Measurements from ENCODE around the gene HCST. TPM values are rescaled to one million over a fixed set of nuclear protein-coding genes. Genes with fewer than 3 reads are reported as not detected.

Gene HCST
- polyA plus RNA-seq (2013, experiment 1 of 2) = 1.1 TPM
- 1.2 TPM for polyA plus RNA-seq (2013, experiment 2 of 2)

DNA sequence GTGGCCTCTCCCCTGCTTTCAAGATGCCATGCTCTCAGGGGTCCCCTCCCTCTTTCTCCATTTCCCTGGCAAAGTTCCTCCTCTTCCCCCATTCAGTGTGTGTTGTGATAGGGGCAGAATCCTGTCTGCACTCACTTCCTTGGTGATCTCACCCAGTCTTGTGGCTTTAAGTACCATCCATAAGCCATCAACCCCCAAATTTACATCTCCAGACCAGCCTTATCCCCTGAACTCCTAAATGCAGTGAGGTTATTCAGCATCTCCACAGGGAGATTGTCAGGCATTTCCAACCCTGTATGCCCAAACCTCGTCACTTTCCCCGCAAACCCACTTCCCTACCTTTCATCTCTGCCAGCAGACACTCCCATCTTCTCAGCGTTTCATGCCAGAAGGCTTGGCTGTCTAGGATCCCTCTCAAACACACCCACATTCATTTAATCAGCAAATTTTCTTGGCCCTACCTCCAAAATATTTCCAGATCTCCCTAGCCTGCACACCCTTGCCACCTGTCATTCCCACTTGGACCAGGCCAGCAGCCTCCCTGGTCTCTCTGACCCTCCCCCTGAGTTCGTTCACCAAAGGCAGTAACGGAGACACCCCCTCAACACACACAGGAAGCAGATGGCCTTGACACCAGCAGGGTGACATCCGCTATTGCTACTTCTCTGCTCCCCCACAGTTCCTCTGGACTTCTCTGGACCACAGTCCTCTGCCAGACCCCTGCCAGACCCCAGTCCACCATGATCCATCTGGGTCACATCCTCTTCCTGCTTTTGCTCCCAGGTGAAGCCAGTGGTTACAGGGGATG is at the start of gene HCST:
Gene HCST (plus strand): TSS at position 676 of the 808 bp plus-strand sequence. CDS start 65 bp downstream, at position 741.
- WGBS, 2 experiments (ENCODE audit: insufficient coverage in 2 of 2) = 56 to 61% methylated on average over 4 of the region's 6 CpGs
- Histone ChIP-seq H3K27ac (ENCODE audit: low read depth, low read length, severe bottlenecking) (peak within 1 kb of the TSS; percentile 29), H3K4me3 (ENCODE audit: extremely low read depth, insufficient read depth, low read length, poor library complexity, severe bottlenecking) (no peak within 1 kb of the TSS)

GRCh38 chr19:35853038-35853756 is 49.1 kb upstream of the HCST start:
- Histone ChIP-seq H3K4me1 (ENCODE audit: control insufficient read depth, insufficient read depth, low read length, poor library complexity, severe bottlenecking) (peaks cover 5% of the 10 kb centered on the region), H3K27ac (ENCODE audit: low read depth, low read length, severe bottlenecking) (no peak overlapping the region), H3K4me3 (ENCODE audit: extremely low read depth, insufficient read depth, low read length, poor library complexity, severe bottlenecking) (no peak overlapping the region), H3K36me3 (ENCODE audit: control insufficient read depth, insufficient read depth, low read length) (no peaks in the 10 kb centered on the region), H3K9me3 (ENCODE audit: control insufficient read depth, low read length) (no peaks in the 10 kb centered on the region)
- WGBS, 2 experiments (ENCODE audit: insufficient coverage in 2 of 2) = 84 to 85% methylated on average over 5 to 8 of the region's 8 CpGs

More for the DNA sequence above, at the start of gene HCST:
- no peaks in the 10 kb centered on the region for H3K9me3 ChIP-seq (ENCODE audit: control insufficient read depth, low read length)
- peaks cover 14% of the 10 kb centered on the region for H3K36me3 ChIP-seq (ENCODE audit: control insufficient read depth, insufficient read depth, low read length)
- peaks cover 20% of the 10 kb centered on the region for H3K4me1 ChIP-seq (ENCODE audit: control insufficient read depth, insufficient read depth, low read length, poor library complexity, severe bottlenecking)

- H3K9me3 ChIP-seq (ENCODE audit: control insufficient read depth, low read length) = no peaks in the 10 kb centered on the region
- WGBS, 2 experiments (ENCODE audit: insufficient coverage in 2 of 2) = 0 to 1% methylated on average over 34 to 40 of the region's 42 CpGs
- peaks cover 11% of the 10 kb centered on the region for H3K4me1 ChIP-seq (ENCODE audit: control insufficient read depth, insufficient read depth, low read length, poor library complexity, severe bottlenecking)
- no peak within 1 kb of the TSS for H3K27ac ChIP-seq (ENCODE audit: low read depth, low read length, severe bottlenecking)
- H3K4me3 ChIP-seq (ENCODE audit: extremely low read depth, insufficient read depth, low read length, poor library complexity, severe bottlenecking) = peak within 1 kb of the TSS; percentile 47
- H3K36me3 ChIP-seq (ENCODE audit: control insufficient read depth, insufficient read depth, low read length) = no peaks in the 10 kb centered on the region
Measured at GRCh38 chr19:35856546-35857149, 45.7 kb upstream of the HCST start, which contains the start of gene KIRREL2. TSS of gene KIRREL2 (plus strand) at chr19:35856911. CDS start at chr19:35857120, 209 bp downstream.

DNA sequence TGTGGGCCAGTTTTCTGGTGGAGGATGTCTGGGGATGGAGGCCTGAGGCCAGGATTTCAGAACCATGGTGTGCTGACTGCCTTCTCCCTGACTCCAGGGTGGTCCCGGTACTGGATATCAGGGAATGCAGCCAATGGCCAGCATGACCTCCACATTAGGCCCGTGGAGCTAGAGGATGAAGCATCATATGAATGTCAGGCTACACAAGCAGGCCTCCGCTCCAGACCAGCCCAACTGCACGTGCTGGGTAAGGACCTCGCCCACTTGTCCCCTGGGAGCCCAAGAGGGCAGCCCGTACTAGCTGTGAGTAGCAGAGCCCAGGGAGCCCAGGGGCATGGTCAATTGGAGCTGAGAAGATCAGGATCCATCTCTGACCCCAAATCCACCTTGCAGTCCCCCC is 44.0 kb upstream of the HCST start:
- Histone ChIP-seq H3K36me3 (ENCODE audit: control insufficient read depth, insufficient read depth, low read length) (no peaks in the 10 kb centered on the region), H3K4me1 (ENCODE audit: control insufficient read depth, insufficient read depth, low read length, poor library complexity, severe bottlenecking) (peaks cover 11% of the 10 kb centered on the region)

DNA sequence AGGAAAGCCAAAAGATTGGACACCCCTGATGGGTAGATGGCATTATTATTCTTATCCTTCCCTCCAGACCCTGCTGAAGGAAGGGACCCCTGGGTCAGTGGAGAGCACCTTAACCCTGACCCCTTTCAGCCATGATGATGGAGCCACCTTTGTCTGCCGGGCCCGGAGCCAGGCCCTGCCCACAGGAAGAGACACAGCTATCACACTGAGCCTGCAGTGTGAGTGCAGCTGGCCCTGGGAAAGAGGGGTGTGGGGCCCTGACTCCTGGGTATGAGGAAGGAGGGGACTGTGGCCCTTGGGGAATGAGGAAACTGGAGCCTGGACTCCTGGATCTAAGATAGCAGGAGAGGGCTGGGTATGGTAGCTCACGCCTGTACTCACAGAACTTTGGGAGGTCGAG is 42.9 kb upstream of the HCST start:
- no peaks in the 10 kb centered on the region for H3K9me3 ChIP-seq (ENCODE audit: control insufficient read depth, low read length)
- no peak overlapping the region for H3K4me3 ChIP-seq (ENCODE audit: extremely low read depth, insufficient read depth, low read length, poor library complexity, severe bottlenecking)
- H3K27ac ChIP-seq (ENCODE audit: low read depth, low read length, severe bottlenecking) = no peak overlapping the region
- H3K4me1 ChIP-seq (ENCODE audit: control insufficient read depth, insufficient read depth, low read length, poor library complexity, severe bottlenecking) = peaks cover 11% of the 10 kb centered on the region
- 81 to 94% methylated on average over 2 to 4 of the region's 4 CpGs for WGBS, 2 experiments (ENCODE audit: insufficient coverage in 2 of 2)
- no peaks in the 10 kb centered on the region for H3K36me3 ChIP-seq (ENCODE audit: control insufficient read depth, insufficient read depth, low read length)

More for the DNA sequence above, 44.0 kb upstream of the HCST start:
- Histone ChIP-seq H3K9me3 (ENCODE audit: control insufficient read depth, low read length) (no peaks in the 10 kb centered on the region), H3K27ac (ENCODE audit: low read depth, low read length, severe bottlenecking) (no peak overlapping the region), H3K4me3 (ENCODE audit: extremely low read depth, insufficient read depth, low read length, poor library complexity, severe bottlenecking) (no peak overlapping the region)
- WGBS, 2 experiments (ENCODE audit: insufficient coverage in 2 of 2) = 85 to 88% methylated on average over 5 to 6 of the region's 6 CpGs

DNA sequence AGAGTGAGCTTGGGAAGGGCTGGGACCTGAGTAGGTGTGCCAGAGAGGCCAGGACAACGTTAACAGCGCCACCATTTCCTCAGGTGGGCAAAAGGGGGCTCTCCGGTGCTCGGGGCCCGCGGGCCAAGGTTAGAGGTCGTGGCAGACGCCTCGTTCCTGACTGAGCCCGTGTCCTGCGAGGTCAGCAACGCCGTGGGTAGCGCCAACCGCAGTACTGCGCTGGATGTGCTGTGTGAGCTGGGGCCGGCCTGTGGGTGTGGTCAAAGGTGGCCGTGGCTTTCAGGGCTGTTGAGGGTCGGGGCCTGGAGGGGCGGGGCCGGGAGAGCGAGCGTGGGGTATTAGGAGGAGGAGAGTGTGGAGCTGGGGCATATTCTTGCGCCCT is 41.9 kb upstream of the HCST start:
- no peaks in the 10 kb centered on the region for H3K9me3 ChIP-seq (ENCODE audit: control insufficient read depth, low read length)
- H3K36me3 ChIP-seq (ENCODE audit: control insufficient read depth, insufficient read depth, low read length) = no peaks in the 10 kb centered on the region
- no peak overlapping the region for H3K4me3 ChIP-seq (ENCODE audit: extremely low read depth, insufficient read depth, low read length, poor library complexity, severe bottlenecking)
- peaks cover 11% of the 10 kb centered on the region for H3K4me1 ChIP-seq (ENCODE audit: control insufficient read depth, insufficient read depth, low read length, poor library complexity, severe bottlenecking)
- H3K27ac ChIP-seq (ENCODE audit: low read depth, low read length, severe bottlenecking) = no peak overlapping the region
- 9 to 10% methylated on average over 20 to 22 of the region's 24 CpGs for WGBS, 2 experiments (ENCODE audit: insufficient coverage in 2 of 2)

GRCh38 chr19:35860818-35861639 is 41.3 kb upstream of the HCST start:
- 4 to 8% methylated on average over 52 to 53 of the region's 55 CpGs for WGBS, 2 experiments (ENCODE audit: insufficient coverage in 2 of 2)
- Histone ChIP-seq H3K4me1 (ENCODE audit: control insufficient read depth, insufficient read depth, low read length, poor library complexity, severe bottlenecking) (peaks cover 6% of the 10 kb centered on the region), H3K36me3 (ENCODE audit: control insufficient read depth, insufficient read depth, low read length) (no peaks in the 10 kb centered on the region), H3K9me3 (ENCODE audit: control insufficient read depth, low read length) (no peaks in the 10 kb centered on the region), H3K27ac (ENCODE audit: low read depth, low read length, severe bottlenecking) (no peak overlapping the region), H3K4me3 (ENCODE audit: extremely low read depth, insufficient read depth, low read length, poor library complexity, severe bottlenecking) (peak overlapping the region; percentile 22)

DNA sequence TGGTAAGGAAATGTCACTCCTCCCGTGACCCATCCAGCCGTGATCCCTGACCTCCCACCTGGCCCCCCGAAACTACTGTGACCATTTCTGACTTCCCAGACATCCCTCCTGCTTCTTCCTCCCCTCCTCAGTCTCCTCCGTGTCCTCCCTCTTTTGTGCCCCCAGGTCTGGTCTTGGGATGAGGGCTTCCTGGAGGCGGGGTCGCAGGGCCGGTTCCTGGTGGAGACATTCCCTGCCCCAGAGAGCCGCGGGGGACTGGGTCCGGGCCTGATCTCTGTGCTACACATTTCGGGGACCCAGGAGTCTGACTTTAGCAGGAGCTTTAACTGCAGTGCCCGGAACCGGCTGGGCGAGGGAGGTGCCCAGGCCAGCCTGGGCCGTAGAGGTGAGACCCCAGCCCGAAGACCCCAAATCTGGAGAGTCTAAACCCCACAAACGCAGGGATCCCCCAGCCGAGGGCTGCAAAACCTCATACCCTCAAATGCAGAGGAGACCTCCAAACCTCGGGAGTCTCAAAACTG is 40.6 kb upstream of the HCST start:
- H3K27ac ChIP-seq (ENCODE audit: low read depth, low read length, severe bottlenecking) = no peak overlapping the region
- H3K36me3 ChIP-seq (ENCODE audit: control insufficient read depth, insufficient read depth, low read length) = no peaks in the 10 kb centered on the region
- H3K4me1 ChIP-seq (ENCODE audit: control insufficient read depth, insufficient read depth, low read length, poor library complexity, severe bottlenecking) = peaks cover 6% of the 10 kb centered on the region
- H3K4me3 ChIP-seq (ENCODE audit: extremely low read depth, insufficient read depth, low read length, poor library complexity, severe bottlenecking) = peak overlapping the region; percentile 22
- no peaks in the 10 kb centered on the region for H3K9me3 ChIP-seq (ENCODE audit: control insufficient read depth, low read length)
- WGBS, 2 experiments (ENCODE audit: insufficient coverage in 2 of 2) = 43 to 44% methylated on average over 16 to 17 of the region's 19 CpGs

DNA sequence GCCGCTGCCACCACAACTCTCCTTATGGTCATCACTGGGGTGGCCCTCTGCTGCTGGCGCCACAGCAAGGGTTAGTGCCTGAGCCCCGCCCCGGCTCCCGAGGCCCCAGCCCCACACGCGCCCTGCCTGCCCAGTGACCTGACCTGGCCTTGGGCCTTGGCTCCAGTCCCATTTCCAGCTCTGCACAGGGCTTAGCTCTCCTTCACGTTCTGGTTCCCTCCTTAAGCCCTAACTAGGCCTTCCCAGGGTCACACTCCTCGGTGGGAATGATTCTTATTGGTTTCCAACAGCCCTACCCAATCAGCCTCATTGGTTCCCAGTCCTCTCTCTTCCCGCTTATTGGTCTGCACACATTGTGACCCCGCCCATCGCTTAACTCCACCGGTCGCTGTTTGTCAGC is 39.8 kb upstream of the HCST start:
- Histone ChIP-seq H3K4me1 (ENCODE audit: control insufficient read depth, insufficient read depth, low read length, poor library complexity, severe bottlenecking) (peaks cover 6% of the 10 kb centered on the region), H3K9me3 (ENCODE audit: control insufficient read depth, low read length) (no peaks in the 10 kb centered on the region), H3K4me3 (ENCODE audit: extremely low read depth, insufficient read depth, low read length, poor library complexity, severe bottlenecking) (no peak overlapping the region), H3K27ac (ENCODE audit: low read depth, low read length, severe bottlenecking) (no peak overlapping the region), H3K36me3 (ENCODE audit: control insufficient read depth, insufficient read depth, low read length) (no peaks in the 10 kb centered on the region)
- 88 to 95% methylated on average over 14 of the region's 14 CpGs for WGBS, 2 experiments (ENCODE audit: insufficient coverage in 2 of 2)

DNA sequence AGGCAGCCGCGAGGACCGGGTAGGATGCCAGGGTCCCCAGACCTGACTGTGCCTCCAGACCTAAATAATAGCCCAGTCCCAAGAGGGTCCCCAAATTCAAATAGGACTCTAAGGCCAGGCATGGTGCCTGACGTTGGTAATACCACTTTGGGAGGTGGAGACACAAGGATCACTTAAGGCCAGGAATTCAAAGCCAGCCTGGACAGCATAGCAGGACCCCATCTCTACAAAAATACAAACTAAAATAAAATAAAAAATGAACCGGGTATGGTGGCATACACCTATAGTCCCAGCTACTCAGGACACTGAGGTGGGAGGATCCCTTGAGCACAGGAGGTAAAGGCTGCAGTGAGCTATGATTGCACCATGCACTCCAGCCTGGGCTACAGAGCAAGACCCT is 39.3 kb upstream of the HCST start:
- no peak overlapping the region for H3K4me3 ChIP-seq (ENCODE audit: extremely low read depth, insufficient read depth, low read length, poor library complexity, severe bottlenecking)
- no peak overlapping the region for H3K27ac ChIP-seq (ENCODE audit: low read depth, low read length, severe bottlenecking)
- H3K9me3 ChIP-seq (ENCODE audit: control insufficient read depth, low read length) = no peaks in the 10 kb centered on the region
- no peaks in the 10 kb centered on the region for H3K36me3 ChIP-seq (ENCODE audit: control insufficient read depth, insufficient read depth, low read length)
- 90 to 95% methylated on average over 2 to 4 of the region's 5 CpGs for WGBS, 2 experiments (ENCODE audit: insufficient coverage in 2 of 2)
- peaks cover 6% of the 10 kb centered on the region for H3K4me1 ChIP-seq (ENCODE audit: control insufficient read depth, insufficient read depth, low read length, poor library complexity, severe bottlenecking)
